HG02588 (cell line): ENCODE data around the gene CNKSR3.

Source experiments
- ATAC-seq: cut with Tn5 transposase; IDR thresholded peaks from one replicate; pipeline ENCODE4 v1.9.1; 2021; ENCODE audit warnings: mild to moderate bottlenecking, moderate library complexity; ENCODE audit not compliant: unreplicated experiment

Gene CNKSR3

DNA sequence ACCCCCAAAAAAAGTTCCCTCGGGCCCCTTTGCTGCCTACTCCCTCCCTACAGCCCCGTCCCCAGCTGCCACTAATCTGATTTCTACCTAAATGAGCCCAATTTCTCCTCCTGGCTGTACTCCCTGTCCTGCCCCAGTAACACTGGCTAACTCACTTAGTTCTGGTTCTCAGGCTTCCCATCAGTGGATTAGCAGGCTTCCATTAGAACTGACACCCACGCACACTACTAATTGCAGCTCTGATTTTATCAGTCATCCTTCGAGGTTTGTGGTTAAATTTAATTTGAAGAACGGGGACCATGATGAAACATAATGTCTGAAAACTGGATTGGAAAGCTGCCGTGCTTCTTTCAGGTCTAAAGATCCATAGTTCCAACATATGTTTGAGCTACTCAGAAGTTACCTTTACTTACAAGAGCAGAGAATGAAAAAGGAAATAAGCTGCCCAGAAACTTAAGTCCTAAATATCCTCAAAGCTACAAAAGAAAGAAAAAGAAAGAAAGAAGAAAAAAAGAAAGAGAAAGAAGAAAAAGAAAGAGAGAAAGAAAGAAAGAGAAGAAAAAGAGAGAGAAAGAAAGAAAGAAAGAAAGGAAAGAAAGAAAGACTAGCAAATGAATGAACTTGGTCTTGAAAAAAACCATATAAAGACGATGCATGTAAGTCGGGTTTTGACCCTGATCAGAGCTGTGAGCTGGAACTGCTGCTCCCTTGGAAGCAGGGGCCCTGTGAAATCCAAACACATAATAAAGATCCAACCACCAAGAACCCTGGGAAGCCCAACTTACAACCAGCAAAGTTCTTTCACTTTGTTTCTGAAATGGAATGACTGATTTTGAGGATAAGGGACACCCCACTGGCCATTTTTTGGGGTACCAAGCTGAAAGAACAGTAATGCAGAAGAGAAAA is 51.7 kb downstream of the CNKSR3 start:
- no peak for ATAC-seq

DNA sequence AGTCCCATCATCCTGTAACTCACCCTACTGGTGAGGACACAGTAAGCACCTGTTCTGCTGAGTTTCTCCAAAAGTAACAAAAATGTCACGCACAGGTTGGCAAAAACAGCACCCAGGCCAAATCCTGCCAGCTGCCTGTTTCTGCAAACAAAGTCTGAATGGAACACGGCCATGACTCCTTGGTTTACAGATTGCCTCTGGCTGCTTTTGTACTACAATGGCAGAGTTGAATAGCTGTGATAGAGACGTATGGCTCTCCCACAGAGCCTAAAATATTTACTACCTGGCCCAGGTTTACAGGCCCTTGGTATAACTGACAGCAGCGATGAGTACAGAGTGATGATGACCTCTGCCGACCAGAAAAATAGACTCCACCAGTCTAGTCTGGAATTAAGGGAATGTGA is 52.6 kb downstream of the CNKSR3 start:
- ATAC-seq, result no peak

DNA sequence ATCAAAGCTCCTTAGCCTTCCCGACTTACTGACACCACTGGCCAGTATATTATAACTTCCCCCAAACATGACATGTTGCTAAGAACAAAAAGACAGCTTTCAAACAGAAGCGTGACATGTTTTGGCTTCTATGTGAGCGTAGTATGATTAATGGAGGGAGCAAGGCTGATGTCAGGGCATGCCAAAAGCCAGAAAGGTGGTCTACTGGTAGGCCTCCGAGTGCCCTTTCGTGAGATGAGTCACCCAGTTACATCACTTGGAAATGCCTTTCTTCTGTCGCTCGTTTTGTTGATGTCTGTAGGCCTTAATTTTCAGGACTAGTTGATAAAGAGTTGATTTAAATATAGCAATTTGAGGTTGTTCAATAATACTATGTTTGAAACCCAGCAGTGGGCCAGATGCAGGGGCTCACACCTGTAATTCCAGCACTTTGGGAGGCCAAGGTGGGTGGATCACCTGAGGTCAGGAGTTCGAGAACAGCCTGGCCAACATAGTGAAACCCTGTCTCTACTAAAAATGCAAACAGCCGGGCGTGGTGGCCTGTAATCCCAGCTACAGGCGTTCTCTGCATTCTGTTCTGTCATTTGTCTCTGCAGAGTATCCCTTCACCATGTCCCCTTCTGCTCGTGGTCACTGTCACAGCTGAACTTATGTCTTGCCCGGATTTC is 53.3 kb downstream of the CNKSR3 start:
- no peak for ATAC-seq

- ATAC-seq, result no peak
Observed at GRCh38 chr6:154453329-154453728, 57.2 kb downstream of the CNKSR3 start.

DNA sequence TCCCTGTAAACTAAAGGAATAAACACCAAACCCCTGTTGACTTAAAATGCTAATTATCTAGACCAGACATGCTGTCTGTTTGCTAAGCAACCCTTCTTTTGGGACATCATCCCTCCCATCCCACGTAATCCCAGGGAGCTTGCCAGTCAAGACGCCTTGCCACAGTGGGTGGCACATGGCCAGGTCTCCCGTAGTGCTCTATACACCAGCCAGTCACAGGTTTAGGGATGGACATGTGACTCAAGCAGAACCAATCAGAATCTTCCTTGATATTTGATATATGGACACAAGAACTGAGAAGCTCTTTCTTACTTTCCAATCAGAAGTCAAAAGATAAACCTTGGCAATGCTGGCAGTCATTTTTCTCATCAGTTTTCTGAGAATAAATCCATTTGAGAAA is 60.0 kb downstream of the CNKSR3 start:
- no peak for ATAC-seq

DNA sequence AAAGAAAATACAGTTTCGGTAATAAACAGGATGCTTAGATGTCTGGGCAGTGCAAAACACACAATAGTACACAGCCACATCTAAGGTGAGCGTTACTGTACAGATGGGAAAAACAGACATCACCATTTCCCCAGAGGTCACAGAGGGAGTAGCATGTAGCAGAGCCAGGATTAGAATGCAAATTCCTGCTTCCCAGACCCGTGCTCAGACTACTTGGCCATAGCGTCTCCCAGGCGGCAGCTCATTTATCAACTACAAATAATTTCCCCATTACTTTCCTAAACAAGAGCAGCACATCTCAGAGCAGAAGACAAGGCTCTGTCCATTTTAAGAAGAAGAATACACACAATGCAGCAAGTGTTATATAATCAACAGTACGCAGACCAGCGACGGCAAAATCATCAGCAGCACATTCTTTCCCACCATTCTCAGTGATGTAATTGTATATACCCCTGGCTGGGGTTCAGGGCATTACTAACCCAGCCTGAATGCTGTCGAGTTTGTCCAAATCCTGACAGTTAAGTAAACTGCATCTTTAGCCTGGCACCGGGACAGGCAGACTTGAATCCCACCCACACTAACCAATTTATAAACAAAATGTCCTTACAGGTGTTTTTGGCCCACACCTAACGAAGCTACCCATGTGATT is 61.9 kb downstream of the CNKSR3 start:
- ATAC-seq, result no peak

DNA sequence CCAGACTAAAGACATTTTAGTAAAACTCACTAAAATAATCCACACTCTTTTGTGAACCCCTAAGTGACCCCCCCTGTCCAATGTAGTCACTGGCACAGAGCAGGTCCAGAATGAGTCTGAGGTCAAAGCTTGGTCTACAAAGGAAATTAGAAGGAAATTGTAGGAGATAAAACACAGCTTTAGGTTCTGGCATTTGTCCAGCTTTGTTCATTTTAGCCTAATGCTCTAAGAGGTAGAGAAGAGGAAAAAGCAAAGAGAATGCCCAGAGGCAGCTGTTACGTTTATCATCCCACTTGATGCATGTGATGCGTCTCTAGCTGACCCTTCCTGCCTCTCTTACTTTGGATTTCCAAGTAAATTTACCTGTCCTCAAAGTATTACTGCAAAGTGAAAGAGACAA is 62.5 kb downstream of the CNKSR3 start:
- no peak for ATAC-seq

DNA sequence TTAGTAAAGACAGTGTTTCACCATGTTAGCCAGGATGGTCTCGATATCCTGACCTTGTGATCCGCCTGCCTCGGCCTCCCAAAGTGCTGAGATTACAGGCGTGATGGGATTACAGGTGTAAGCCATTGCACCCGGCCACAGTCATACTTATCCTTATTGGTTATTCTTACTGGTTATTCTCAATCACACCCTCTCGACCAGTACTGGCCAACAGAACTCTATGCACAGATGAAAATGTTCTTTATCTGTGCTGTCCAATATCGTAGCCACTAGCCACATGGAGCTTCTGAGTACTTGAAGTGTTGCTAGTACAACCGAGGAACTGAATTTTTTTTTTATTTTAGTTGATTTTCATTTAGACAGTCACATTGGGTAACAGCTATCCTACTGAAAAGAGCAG is 63.5 kb downstream of the CNKSR3 start:
- ATAC-seq, result no peak

- ATAC-seq, result no peak
Observed at GRCh38 chr6:154445417-154445816, 65.1 kb downstream of the CNKSR3 start.

DNA sequence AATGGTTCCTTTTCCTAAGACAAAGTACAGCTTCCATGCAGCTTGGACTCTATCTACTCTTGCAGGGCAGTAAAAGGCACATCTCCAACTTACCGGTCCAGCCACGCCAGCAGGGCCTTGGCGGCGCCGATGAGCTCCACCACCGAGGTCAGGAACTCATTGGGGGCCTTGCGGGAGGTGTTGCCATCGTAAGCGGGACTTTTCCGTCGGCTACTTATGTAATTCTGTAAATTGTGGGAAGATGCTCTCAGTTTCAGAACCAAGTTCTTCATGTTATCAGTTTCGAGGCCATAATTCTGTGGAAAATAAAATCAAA is 68.5 kb downstream of the CNKSR3 start:
- no peak for ATAC-seq

DNA sequence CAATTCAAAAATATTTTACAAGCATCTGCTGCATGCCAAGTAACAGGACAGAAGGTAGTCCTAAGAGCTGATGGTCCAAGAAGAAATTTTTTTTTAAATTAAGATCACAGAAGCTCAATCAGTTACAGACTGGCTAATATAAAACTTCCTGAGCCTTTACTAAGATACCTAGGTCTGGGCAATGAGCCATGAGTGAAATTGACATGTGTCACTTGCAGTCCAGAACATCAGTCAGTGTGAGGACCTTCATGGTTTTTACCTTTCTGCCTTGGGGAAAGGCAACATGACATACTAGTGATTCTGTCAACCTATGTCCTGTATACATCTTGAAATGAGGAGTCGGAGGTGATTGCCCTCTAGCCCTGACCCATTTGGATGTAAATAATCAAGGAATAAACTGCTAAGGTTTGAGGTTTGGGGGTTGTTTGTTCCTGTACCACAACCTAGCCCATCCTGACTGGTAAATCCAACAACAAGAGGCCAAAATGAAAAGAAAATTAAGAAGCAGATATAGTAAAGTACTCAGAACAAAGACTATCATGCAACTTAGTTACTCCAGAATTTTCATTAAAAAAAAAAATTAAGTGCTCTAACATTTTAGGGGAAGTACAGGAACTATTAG is 70.0 kb downstream of the CNKSR3 start:
- ATAC-seq, result no peak

DNA sequence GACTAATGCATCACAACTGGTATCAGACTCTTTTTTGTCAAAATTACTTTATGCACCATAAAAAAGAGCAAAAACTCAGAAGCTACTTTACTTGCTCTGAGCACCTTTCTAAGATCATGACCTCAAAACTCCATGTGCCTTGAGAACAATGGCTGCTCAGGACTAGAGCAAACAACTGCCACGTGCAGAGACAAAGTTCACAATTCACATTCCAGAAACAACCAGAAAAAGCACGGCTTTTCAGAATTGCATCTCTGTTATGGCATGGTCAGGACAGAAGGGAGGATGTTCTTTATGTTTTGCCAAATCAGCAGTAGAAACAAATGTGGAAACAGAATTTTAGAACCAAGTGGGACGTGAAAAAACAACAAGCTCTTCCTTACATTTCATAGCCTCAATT is 70.5 kb downstream of the CNKSR3 start:
- no peak for ATAC-seq

- no peak for ATAC-seq
Observed at GRCh38 chr6:154438882-154439415, 71.5 kb downstream of the CNKSR3 start.

GRCh38 chr6:154435400-154435945 is 75.0 kb downstream of the CNKSR3 start:
- ATAC-seq, result no peak

DNA sequence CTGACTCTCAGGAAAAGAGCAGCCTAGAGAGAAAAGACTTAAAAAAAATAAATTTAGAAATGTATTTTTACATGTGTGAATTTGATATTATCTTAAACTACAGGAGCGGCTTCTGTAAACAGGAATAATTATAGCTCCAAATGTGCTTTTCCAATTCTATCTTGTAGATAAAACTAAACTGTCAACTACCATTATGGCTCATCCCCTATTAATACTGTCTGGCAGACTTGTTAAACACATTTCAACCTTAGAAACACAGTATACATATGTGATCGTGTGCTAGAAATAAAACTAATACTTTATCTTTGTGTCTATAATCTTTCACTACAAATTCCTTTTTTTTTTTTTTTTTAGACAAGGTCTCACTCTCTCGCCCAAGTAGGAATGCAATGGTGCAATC is 75.8 kb downstream of the CNKSR3 start:
- no peak for ATAC-seq

DNA sequence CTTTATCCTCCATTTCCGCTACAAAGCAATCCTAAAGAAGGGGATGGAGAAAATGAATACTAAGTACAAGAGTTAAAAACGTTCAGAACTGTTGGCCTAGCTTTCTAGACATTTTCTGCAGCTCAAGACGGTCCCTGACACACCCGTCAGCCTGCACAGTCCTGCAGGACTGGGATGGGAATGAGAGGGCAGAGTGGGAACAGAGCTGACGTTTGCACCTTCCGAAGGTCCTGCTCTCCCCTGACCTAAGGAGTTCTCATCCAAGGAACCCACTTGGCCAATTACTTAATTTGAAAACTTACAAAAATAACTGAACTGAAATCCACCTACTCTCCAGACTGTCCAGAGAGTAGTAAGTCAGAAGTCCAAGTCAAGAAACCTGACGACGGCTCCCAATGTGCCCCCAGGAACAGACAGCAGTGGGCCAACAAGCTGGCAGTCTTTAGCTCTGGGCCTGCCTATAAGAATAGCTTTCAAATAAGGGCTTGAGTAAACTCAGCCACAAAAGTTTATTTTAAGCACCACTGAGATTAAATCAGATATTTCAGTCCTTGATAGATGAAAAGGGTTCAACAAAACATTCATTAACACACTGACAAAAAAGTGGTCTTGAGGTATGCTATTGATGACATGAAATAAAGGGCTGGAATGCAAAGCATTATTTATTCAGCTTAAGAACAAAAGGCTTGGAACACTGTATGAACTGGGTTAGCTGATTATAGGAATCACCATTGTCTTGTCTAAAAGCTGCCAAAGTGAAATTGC is 76.8 kb downstream of the CNKSR3 start:
- ATAC-seq, result no peak

GRCh38 chr6:154432533-154433476 is 77.7 kb downstream of the CNKSR3 start:
- ATAC-seq, result no peak

- no peak for ATAC-seq
Observed at GRCh38 chr6:154430481-154430919, 80.0 kb downstream of the CNKSR3 start.

GRCh38 chr6:154429711-154430110 is 80.8 kb downstream of the CNKSR3 start:
- no peak for ATAC-seq
